ENCODE data around the gene HK1.

DNA sequence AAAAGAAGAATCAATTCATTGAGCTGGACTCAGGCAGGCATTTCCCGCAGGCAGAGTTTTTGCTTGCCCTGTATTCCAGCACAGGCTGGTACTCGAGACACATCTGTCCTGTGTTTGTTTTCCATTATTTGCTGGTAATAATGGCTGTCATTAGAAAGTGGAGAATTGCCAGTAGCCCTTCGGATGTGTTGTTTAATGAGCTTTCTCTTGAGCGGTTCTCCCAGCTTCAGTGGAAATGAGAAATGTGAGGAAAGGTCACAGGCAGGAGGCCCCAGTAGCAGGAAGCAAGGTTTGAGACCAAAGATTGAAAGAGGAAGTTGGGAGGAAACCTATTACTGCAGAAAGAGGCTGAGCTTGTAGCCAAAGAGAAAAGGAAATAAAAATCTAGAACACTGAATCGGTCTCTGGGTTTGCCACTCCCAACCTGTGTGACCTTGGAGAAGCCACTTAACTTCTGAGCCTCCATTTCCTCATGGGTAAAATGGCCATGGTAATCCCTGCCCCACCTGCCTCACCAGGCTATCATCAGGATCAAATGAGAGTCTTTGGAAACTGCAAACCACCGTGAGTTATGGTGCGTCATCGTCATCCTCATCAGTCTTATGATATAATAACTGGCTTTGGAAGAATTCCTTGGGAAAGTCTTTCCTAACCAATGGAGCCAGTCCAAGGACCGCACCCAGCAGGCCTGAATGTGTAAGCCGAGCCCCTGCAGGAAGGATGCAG, 70.7 kb downstream of the HK1 start:
- TF ChIP-seq, protein P1, sequence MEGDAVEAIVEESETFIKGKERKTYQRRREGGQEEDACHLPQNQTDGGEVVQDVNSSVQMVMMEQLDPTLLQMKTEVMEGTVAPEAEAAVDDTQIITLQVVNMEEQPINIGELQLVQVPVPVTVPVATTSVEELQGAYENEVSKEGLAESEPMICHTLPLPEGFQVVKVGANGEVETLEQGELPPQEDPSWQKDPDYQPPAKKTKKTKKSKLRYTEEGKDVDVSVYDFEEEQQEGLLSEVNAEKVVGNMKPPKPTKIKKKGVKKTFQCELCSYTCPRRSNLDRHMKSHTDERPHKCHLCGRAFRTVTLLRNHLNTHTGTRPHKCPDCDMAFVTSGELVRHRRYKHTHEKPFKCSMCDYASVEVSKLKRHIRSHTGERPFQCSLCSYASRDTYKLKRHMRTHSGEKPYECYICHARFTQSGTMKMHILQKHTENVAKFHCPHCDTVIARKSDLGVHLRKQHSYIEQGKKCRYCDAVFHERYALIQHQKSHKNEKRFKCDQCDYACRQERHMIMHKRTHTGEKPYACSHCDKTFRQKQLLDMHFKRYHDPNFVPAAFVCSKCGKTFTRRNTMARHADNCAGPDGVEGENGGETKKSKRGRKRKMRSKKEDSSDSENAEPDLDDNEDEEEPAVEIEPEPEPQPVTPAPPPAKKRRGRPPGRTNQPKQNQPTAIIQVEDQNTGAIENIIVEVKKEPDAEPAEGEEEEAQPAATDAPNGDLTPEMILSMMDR (IDR thresholded peaks at IDR 0.05; ENCODE audit: low read length) = no peak
- no peak for TF ChIP-seq EZH2 (optimal IDR thresholded peaks at IDR 0.05; ENCODE audit: low read depth, low read length)
- TF ChIP-seq EZH2phosphoT487 (IDR thresholded peaks at IDR 0.05; ENCODE audit: low read length) = no peak

Data from MM.1S (cell line).